Measurements from ENCODE around the gene MME.

MME gene

GRCh38 chr3:155079746-155080487, at the start of gene MME:
MME (plus strand) TSS chr3:155080319; CDS start chr3:155084168, 3,849 bp downstream.
- 0 out of 2 replicates have a peak within 1 kb of the TSS, but pooled peaks have one; percentile 49 for H3K9ac ChIP-seq
- no peak for TF ChIP-seq Cebpa-rat (IDR thresholded peaks at IDR 0.05)
- peaks cover 28% of the 10 kb centered on the region for H3K9me3 ChIP-seq
- peaks cover 78% of the 10 kb centered on the region for H3K27me3 ChIP-seq
- peaks cover 12% of the 10 kb centered on the region for H3K4me1 ChIP-seq
- H4K20me1 ChIP-seq: peaks cover 18% of the 10 kb centered on the region; the same call in 1 of the 2 replicates
- no peak within 1 kb of the TSS for H3K27ac ChIP-seq
- H3K4me2 ChIP-seq: peak within 1 kb of the TSS; percentile 94
- H3K4me3 ChIP-seq: peak within 1 kb of the TSS; percentile 65
- H3K36me3 ChIP-seq: no peaks in the 10 kb centered on the region

- Histone ChIP-seq H4K20me1 (no peaks in the 10 kb centered on the region), H3K36me3 (no peaks in the 10 kb centered on the region), H3K27me3 (no peaks in the 10 kb centered on the region), H3K27ac (no peak overlapping the region), H3K4me3 (no peak overlapping the region), H3K4me1 (no peaks in the 10 kb centered on the region), H3K9ac (no peak overlapping the region), H3K9me3 (no peaks in the 10 kb centered on the region), H3K4me2 (no peak overlapping the region)
- no peak for TF ChIP-seq Cebpa-rat (IDR thresholded peaks at IDR 0.05)
Observed at GRCh38 chr3:155031186-155031585, 48.9 kb upstream of the MME start.

- H3K9me3 ChIP-seq: no peaks in the 10 kb centered on the region
- no peak for TF ChIP-seq Cebpa-rat (IDR thresholded peaks at IDR 0.05)
- no peak overlapping the region for H3K4me2 ChIP-seq
Observed at GRCh38 chr3:155032918-155033317, 47.2 kb upstream of the MME start.

GRCh38 chr3:155034786-155035185, 45.3 kb upstream of the MME start:
- Histone ChIP-seq H3K36me3 (no peaks in the 10 kb centered on the region), H3K4me3 (no peak overlapping the region), H3K4me2 (no peak overlapping the region), H3K4me1 (no peaks in the 10 kb centered on the region), H4K20me1 (no peaks in the 10 kb centered on the region), H3K9ac (no peak overlapping the region), H3K9me3 (no peaks in the 10 kb centered on the region), H3K27ac (no peak overlapping the region), H3K27me3 (no peaks in the 10 kb centered on the region)
- no peak for TF ChIP-seq Cebpa-rat (IDR thresholded peaks at IDR 0.05)

More at GRCh38 chr3:155032918-155033317, 47.2 kb upstream of the MME start:
- no peak overlapping the region for H3K4me3 ChIP-seq
- H3K36me3 ChIP-seq: no peaks in the 10 kb centered on the region
- no peak overlapping the region for H3K9ac ChIP-seq
- no peaks in the 10 kb centered on the region for H4K20me1 ChIP-seq
- no peak overlapping the region for H3K27ac ChIP-seq
- H3K27me3 ChIP-seq: no peaks in the 10 kb centered on the region
- H3K4me1 ChIP-seq: no peaks in the 10 kb centered on the region

- no peak for TF ChIP-seq Cebpa-rat (IDR thresholded peaks at IDR 0.05)
- H3K4me2 ChIP-seq: no peak overlapping the region
- H4K20me1 ChIP-seq: no peaks in the 10 kb centered on the region
- no peaks in the 10 kb centered on the region for H3K4me1 ChIP-seq
- no peaks in the 10 kb centered on the region for H3K36me3 ChIP-seq
- H3K9ac ChIP-seq: no peak overlapping the region
- H3K9me3 ChIP-seq: no peaks in the 10 kb centered on the region
- H3K4me3 ChIP-seq: no peak overlapping the region
- H3K27me3 ChIP-seq: no peaks in the 10 kb centered on the region
- H3K27ac ChIP-seq: no peak overlapping the region
Observed at GRCh38 chr3:155035553-155035952, 44.6 kb upstream of the MME start.

GRCh38 chr3:155037508-155038202, 42.5 kb upstream of the MME start:
- Histone ChIP-seq H3K36me3 (no peaks in the 10 kb centered on the region), H3K27ac (no peak overlapping the region), H3K27me3 (no peaks in the 10 kb centered on the region), H4K20me1 (no peaks in the 10 kb centered on the region), H3K9me3 (no peaks in the 10 kb centered on the region), H3K4me2 (no peak overlapping the region), H3K4me1 (no peaks in the 10 kb centered on the region), H3K4me3 (no peak overlapping the region), H3K9ac (no peak overlapping the region)
- TF ChIP-seq Cebpa-rat (IDR thresholded peaks at IDR 0.05): no peak

GRCh38 chr3:155038203-155038554, 41.9 kb upstream of the MME start:
- H3K4me1 ChIP-seq: no peaks in the 10 kb centered on the region
- no peaks in the 10 kb centered on the region for H4K20me1 ChIP-seq
- TF ChIP-seq Cebpa-rat (IDR thresholded peaks at IDR 0.05): no peak
- no peaks in the 10 kb centered on the region for H3K36me3 ChIP-seq
- H3K4me3 ChIP-seq: no peak overlapping the region
- no peak overlapping the region for H3K27ac ChIP-seq
- H3K4me2 ChIP-seq: no peak overlapping the region
- H3K9me3 ChIP-seq: no peaks in the 10 kb centered on the region
- H3K27me3 ChIP-seq: no peaks in the 10 kb centered on the region
- no peak overlapping the region for H3K9ac ChIP-seq

GRCh38 chr3:155046935-155047334, 33.2 kb upstream of the MME start:
- Histone ChIP-seq H3K4me2 (no peak overlapping the region), H3K27me3 (no peaks in the 10 kb centered on the region), H3K36me3 (no peaks in the 10 kb centered on the region), H3K4me3 (no peak overlapping the region), H3K9ac (no peak overlapping the region), H3K4me1 (no peaks in the 10 kb centered on the region), H3K9me3 (peaks cover 14% of the 10 kb centered on the region), H3K27ac (no peak overlapping the region), H4K20me1 (no peaks in the 10 kb centered on the region)
- no peak for TF ChIP-seq Cebpa-rat (IDR thresholded peaks at IDR 0.05)

GRCh38 chr3:155047672-155048071, 32.4 kb upstream of the MME start:
- Histone ChIP-seq H3K4me1 (no peaks in the 10 kb centered on the region), H3K4me2 (no peak overlapping the region), H3K9ac (no peak overlapping the region)

GRCh38 chr3:155049959-155050358, 30.2 kb upstream of the MME start:
- H3K4me2 ChIP-seq: no peak overlapping the region
- H3K9ac ChIP-seq: no peak overlapping the region
- peaks cover 43% of the 10 kb centered on the region for H3K9me3 ChIP-seq
- no peak overlapping the region for H3K27ac ChIP-seq
- no peak overlapping the region for H3K4me3 ChIP-seq
- H3K4me1 ChIP-seq: no peaks in the 10 kb centered on the region
- no peaks in the 10 kb centered on the region for H4K20me1 ChIP-seq
- H3K36me3 ChIP-seq: no peaks in the 10 kb centered on the region
- no peak for TF ChIP-seq Cebpa-rat (IDR thresholded peaks at IDR 0.05)
- H3K27me3 ChIP-seq: no peaks in the 10 kb centered on the region

More at GRCh38 chr3:155047672-155048071, 32.4 kb upstream of the MME start:
- no peaks in the 10 kb centered on the region for H4K20me1 ChIP-seq
- peaks cover 22% of the 10 kb centered on the region for H3K9me3 ChIP-seq
- H3K27me3 ChIP-seq: no peaks in the 10 kb centered on the region
- H3K27ac ChIP-seq: no peak overlapping the region
- no peak for TF ChIP-seq Cebpa-rat (IDR thresholded peaks at IDR 0.05)
- H3K4me3 ChIP-seq: no peak overlapping the region
- H3K36me3 ChIP-seq: no peaks in the 10 kb centered on the region

Measured in BLaER1 (cell line).